Activated T-cell treated with anti-CD3 and anti-CD28 coated beads for 1 hour (primary cell): ENCODE measurements around the gene TMEM190.
"Not testable (repeated sequence)": the region's sequence is repeated elsewhere in the genome, so short reads cannot be mapped to it uniquely, and the experiment has no call there.

Experiments
- DNase-seq: peaks from one replicate; pipeline ENCODE4 v3.0.0-alpha.2; 2020; ENCODE audit warnings: low read depth

The TMEM190 gene

DNA sequence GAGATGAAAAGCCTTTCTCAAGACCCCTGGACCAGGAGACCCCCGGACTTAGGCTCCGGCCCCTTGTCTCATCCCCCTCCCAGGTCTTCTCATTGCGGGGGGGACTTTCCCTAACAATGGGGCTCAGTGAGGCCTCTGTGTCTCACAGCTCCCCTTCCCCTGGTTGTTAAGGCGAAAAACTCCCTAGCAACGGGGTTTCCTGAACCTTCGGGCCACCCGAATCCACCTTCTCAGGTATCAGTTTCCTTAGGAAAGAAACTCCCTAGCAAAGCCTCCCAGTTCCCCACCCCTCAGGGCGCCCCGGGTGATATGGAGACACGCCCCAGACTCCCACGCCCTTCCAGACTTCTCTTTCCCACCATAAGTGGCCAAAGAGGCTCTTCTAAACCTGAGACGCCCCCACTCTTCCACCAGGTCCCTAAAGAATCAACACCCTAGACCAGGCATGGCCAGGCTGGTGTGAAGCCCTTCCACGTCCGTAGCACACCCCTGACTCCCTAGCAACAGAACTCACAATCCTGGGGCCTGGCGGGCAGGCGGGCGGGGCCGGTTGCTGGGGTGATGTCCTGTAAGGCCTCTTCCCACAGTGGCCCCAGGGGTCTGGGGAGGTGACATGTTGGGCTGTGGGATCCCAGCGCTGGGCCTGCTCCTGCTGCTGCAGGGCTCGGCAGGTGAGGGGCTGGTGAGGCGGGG, at the start of gene TMEM190:
TMEM190 (plus strand) TSS at position 586 of the 693 bp plus-strand sequence; CDS start at position 614, 28 bp downstream.
- no peak for DNase-seq

GRCh38 chr19:55328774-55329318, 47.8 kb upstream of the TMEM190 start:
- DNase-seq = not testable (repeated sequence)

GRCh38 chr19:55329791-55330190, 46.8 kb upstream of the TMEM190 start:
- DNase-seq = not testable (repeated sequence)

DNA sequence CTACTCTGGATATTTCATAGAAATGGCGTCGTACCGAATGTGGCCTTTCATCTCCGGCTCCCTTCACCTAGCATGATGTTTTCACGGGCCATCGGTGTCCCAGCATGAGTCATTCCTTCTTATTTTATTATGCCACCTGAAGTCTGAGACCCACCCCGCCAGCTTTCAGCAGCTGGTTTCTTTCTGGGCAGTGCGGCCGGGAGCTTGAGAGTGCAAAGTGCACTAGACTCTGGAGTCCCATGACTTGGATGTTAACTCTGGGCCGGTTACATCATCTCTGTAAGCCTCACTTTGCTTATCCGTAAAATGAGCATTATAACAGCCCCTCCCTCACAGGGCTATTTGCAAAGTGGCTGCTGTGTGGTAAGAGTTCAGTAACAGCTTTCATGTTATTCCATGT, 42.8 kb upstream of the TMEM190 start:
- DNase-seq = no peak

DNA sequence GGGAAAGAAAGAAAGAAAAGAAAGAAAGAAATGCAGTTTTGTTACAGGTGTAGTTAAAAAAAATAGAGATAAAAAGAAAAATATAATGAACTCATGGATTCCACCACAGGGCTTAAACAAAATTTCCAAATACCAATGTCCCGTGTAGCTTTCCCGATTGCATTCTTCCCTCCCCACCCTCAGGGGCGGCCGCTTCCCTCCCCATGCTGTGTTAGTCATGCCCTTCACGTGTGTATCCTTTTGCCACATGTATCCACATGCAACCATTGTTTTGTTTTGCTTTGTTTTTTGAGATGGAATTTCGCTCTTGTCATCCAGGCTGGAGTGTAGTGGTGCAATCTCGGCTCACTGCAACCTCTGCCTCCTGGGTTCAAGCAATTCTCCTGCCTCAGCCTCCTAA, 40.5 kb upstream of the TMEM190 start:
- no peak for DNase-seq

- peak; percentile 100 for DNase-seq
Measured at GRCh38 chr19:55339105-55339888, 37.3 kb upstream of the TMEM190 start, which contains the start of gene KMT5C. Gene KMT5C, plus strand, starts transcription at chr19:55339876. Its CDS starts 2,061 bp downstream, at chr19:55341937.

- DNase-seq = no peak
Measured at GRCh38 chr19:55339889-55340783, 36.5 kb upstream of the TMEM190 start.

- no peak for DNase-seq
Measured at GRCh38 chr19:55340784-55341147, 35.9 kb upstream of the TMEM190 start.

DNA sequence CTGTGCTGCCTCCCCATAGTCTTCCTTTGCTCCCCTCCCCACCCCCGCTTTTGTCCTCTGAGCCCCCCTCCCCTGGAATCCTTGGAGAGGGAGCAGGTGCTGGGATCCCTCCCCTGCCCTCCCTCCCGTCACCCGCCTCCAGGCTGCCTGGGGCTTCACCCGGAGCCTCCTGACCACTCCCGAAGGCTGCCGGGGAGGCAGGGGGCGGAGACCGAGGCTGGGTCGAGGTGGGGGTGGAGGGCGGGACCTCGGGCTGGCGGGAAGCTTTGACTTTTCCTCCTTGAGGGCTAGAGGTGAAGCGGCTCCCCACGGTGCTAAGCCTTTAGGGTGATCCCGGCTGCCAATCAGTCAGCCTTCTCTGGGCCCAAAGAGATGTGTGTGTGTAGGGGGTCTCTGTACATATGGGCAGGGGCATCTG, 35.4 kb upstream of the TMEM190 start:
- DNase-seq = no peak

DNA sequence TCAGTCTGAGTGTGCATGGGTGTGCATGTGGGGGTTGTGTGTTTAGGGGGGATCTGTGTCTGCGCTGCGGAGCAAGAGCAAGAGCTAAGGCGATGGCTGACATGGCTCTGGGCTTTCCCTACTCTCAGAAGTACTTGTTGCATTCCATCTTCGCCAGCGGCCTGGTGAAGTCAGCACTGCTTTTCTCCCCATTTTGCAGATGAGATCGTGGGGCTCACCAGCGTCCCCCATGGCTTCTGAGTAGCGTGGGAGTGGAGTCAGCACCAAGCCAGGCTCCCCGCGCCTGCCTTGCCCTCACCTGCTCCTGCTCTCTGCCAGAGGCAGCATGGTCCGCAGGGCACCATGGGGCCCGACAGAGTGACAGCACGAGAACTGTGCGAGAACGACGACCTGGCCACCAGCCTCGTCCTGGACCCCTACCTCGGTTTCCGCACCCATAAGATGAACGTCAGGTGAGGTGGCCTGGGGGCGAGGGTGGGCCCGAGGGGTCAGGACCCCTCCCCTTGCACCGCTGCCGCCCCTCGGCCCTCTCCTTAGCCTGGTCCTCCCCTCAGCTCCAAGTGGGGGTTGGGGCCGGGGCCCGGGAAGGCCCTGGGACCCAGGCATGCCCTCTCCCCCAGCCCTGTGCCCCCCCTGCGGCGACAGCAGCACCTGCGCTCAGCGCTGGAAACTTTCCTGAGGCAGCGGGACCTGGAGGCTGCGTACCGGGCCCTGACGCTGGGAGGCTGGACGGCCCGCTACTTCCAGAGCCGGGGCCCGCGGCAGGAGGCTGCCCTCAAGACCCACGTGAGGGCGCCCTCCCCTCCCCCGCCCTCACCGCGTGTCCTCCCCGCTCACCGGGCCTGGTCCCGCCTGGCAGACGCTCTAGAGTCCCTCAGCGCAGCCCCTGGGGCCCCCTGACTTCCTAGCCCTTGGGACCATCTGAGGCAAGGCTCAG, 34.8 kb upstream of the TMEM190 start:
- DNase-seq = no peak

DNA sequence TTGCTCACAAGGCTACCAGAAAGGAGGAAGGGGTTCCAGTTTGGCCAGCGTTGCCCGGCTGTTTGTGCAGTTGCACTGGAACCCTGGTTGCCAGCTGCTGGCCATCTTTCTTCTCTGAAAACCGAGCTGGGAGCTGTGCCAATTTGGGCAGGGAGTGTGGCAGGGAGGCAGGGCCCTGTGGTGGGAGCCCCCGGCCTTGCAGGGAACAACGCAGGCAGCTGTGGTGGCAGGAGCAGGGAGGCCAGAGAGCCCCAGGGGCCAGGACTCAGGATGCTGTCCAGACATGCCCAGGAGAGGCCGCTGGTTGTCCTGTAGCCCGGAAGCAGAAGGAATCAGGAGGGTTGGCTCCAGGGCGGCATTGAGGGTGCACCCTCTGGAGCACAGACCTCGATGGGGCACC, 32.2 kb upstream of the TMEM190 start:
- no peak for DNase-seq

DNA sequence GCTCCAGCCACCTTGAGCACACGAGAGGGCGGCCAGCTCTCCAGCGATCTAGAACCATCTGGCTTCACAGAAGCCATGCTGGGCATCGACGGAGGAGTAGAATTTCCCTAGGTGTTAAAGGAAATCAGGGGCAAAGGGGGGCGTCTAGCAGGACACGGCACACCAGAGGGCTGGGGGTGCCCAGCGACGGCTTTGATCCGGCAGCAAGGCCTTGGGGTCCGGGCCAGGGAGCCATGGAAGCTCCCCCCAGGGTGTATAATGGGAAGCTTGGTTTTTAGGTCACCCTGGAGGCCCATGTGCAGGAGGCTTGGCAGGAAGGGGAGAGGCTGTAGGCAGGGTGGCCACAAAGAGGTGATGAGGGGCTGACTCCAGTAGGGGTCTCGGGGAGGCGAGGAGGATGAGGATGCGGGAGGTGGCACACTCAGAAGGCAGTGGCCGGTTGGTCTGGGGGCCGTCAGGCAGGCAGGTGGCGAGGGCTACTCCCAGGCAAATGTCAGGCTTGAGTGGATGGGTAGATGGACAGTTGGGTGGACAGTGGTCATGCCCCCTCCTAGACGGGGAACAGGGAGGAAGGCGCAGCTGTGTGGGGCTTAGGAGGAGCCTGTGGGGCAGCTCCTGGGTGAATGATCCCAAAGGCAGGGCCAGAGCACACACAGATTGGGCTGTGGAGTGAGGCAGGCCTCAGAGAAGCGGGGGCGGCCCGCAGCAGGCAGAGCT, 31.4 kb upstream of the TMEM190 start:
- DNase-seq = no peak

DNA sequence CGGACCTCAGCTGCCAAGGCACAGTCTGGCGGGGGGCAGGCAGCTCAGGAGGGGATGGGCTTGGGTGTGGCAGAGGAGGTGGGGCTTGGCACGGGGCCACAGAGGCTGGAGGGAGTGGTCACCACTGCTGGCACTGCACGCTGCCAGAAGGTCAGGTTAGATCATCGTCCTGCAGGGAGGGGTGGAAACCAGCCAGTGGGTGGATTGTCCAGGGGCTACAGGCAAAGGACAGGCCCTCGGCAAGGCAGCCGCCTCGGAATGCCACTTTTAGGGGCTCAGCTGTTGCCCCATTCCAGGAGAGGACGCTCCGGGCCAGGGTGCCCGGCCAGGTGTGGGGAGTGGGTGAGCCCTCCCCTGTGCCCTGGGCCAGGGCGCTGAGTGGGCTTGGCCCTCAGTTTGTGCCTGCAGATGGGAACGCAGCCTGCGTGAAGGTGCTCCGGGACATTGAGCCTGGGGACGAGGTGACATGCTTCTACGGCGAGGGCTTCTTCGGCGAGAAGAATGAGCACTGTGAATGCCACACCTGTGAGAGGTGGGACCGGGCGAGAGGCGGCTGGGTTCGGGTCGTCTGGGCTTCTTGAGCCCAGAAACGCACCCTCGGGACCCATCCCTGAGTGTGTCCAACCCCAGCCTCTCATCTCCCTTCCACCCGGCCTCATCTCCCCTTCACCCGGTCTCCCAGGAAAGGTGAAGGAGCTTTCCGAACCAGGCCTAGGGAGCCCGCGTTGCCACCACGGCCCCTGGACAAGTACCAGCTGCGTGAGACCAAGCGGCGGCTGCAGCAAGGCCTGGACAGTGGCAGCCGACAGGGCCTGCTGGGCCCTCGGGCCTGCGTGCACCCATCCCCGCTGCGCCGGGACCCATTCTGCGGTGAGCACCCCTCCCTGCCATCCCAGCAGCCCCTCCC, 30.6 kb upstream of the TMEM190 start:
- no peak for DNase-seq

- no peak for DNase-seq
Measured at GRCh38 chr19:55346725-55347441, 29.7 kb upstream of the TMEM190 start.

DNA sequence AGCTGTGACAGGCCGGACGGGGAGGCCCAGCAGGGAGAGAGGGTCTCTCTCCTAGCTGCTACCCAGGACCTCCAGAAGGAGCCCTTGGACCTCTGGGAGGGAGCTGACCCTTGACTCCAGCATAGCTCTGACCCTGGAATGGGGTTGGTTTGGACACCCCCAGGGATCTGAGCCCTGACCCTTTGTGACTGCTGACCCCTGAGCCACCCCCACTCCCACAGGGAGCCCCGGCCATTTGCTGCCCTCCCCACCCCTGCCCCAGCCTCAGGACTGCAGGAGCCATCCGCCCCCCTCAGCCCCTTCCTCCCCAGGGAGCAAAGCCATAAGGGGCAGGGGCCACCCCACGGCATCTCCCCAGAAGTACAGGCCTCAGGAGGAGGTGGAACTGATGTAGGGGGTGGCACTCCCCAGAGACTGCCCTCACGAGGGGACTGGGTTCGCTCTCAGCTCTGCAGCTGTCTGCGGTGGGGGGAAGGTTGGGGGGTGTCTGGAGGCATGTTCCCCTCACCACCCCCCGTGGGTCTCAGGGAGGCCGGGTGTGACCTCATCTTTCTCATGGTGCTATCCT, 29.1 kb upstream of the TMEM190 start:
- DNase-seq = no peak

GRCh38 chr19:55348317-55349034, 28.1 kb upstream of the TMEM190 start:
- DNase-seq = no peak

DNA sequence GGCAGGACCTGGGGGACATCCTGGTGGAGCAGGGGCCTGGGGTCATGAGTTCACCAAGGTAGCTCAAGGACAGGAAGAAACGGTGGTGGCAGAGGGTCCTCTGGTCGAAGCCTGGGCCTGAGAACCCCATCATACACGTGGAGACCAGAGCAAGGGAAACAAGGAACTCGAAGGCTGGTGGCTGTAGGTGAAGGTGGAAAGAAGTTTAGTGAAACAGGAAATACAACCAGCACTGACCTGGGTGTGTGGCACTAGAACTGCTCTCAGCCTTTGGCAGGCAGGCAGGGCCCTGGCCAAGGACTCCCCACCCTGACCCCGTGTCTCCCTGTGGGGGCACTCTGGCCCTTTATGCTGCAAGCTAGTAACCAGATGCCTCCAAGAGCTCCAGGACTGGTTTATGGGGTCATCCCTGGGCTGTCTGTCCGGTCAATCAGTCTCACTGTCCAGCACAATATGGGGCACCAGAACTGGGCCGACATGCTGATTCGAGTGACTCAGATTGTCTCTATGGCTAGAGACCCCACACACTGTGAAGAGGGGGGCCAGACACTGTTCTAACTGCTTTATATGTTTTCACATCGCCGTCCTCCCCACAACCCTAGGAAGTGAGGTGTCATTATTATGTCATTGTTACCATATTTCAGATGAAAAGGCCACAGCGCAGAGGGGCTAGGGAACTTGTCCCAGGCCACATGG, 25.9 kb upstream of the TMEM190 start:
- no peak for DNase-seq
